Peyer's patch (tissue), 4 donors: ENCODE measurements around the gene SKIDA1. TPM values are rescaled to one million over a fixed set of nuclear protein-coding genes. Genes with fewer than 3 reads are reported as not detected.

Experiments used
- DNase-seq, 3 donors: peaks; one replicate each; pipeline ENCODE4 v3.0.0-alpha.2; 2017 to 2019
- H3K27ac ChIP-seq, 4 donors: fragments of 200-600 bp; sonication (generic); one replicate each; pipeline ENCODE4 v1.5.1; 2016 to 2019
- H3K27me3 ChIP-seq, 2 donors: fragments of 200-600 bp; sonication (generic); one replicate each; pipeline ENCODE4 v1.5.1; 2019
- H3K36me3 ChIP-seq, 3 donors: fragments of 200-600 bp; sonication (generic); one replicate each; pipeline ENCODE4 v1.5.1; 2016 to 2019
- H3K4me1 ChIP-seq, 4 donors: fragments of 200-600 bp; sonication (generic); one replicate each; pipeline ENCODE4 v1.5.1; 2016 to 2019
- H3K4me3 ChIP-seq, 4 donors: fragments of 200-600 bp; sonication (generic); 1 replicate in 3 of 4; 2 replicates in 1 of 4; pipeline ENCODE4 v1.5.1; 2016 to 2019; ENCODE audit warnings: mild to moderate bottlenecking in 1 of 4
- H3K9me3 ChIP-seq, 4 donors: fragments of 200-600 bp; sonication (generic); one replicate each; pipeline ENCODE4 v1.5.1; 2016 to 2019; ENCODE audit warnings: mild to moderate bottlenecking in 1 of 4
- CTCF ChIP-seq, 6 experiments: fragments of 450-650 bp in 4 of 6; fragments of 200-600 bp in 2 of 6; sonication (generic) in 1 of 6; IDR thresholded peaks; one replicate each; pipeline ENCODE4 v1.5.1; 2017 to 2019; ENCODE audit warnings: antibody characterized with exemption in 6 of 6, mild to moderate bottlenecking in 3 of 6, moderate library complexity in 1 of 6
- POLR2A ChIP-seq, 2 donors: fragments of 450-650 bp; IDR thresholded peaks; one replicate each; pipeline ENCODE4 v1.5.1; 2017; ENCODE audit warnings: antibody characterized with exemption in 2 of 2, mild to moderate bottlenecking in 2 of 2, moderate library complexity in 2 of 2
- total RNA-seq, 4 donors: library from RNA; depleted of rRNA; stranded (reverse); fragments of >200 nt; gene quantifications; one replicate each; pipeline ENCODE4 v1.1.0, GENCODE V29; 2016

SKIDA1 gene
- total RNA-seq, 4 donors from 2014 or later, result 0.27 TPM; not detected in 3

- no peak for DNase-seq
- H3K4me1 ChIP-seq, result peaks cover 0 to 17% (median 8%) of the 10 kb centered on the region in 4 donors
- no peak for TF ChIP-seq CTCF (IDR thresholded peaks at IDR 0.05)
- TF ChIP-seq POLR2A (IDR thresholded peaks at IDR 0.05), result no peak
- H3K4me3 ChIP-seq, result no peak overlapping the region
- H3K27ac ChIP-seq, result no peak overlapping the region
- no peaks in the 10 kb centered on the region for H3K9me3 ChIP-seq
- peaks cover 0 to 12% of the 10 kb centered on the region in 2 donors for H3K27me3 ChIP-seq
- no peaks in the 10 kb centered on the region for H3K36me3 ChIP-seq
These were observed 12.7 kb downstream of the SKIDA1 start for GRCh38 chr10:21512573-21513404.

- Histone ChIP-seq H3K27ac (no peak overlapping the region), H3K36me3 (no peaks in the 10 kb centered on the region), H3K4me3 (no peak overlapping the region), H3K4me1 (peaks cover 0 to 10% (median 5%) of the 10 kb centered on the region in 4 donors), H3K9me3 (no peaks in the 10 kb centered on the region), H3K27me3 (peaks cover 0 to 7% of the 10 kb centered on the region in 2 donors)
- TF ChIP-seq CTCF (IDR thresholded peaks at IDR 0.05), result no peak
- no peak for TF ChIP-seq POLR2A (IDR thresholded peaks at IDR 0.05)
- no peak for DNase-seq
These were observed 13.4 kb downstream of the SKIDA1 start for GRCh38 chr10:21511946-21512572.

- no peak for TF ChIP-seq POLR2A (IDR thresholded peaks at IDR 0.05)
- no peak for TF ChIP-seq CTCF (IDR thresholded peaks at IDR 0.05)
- no peaks in the 10 kb centered on the region for H3K36me3 ChIP-seq
- H3K27ac ChIP-seq, result no peak overlapping the region
- no peak overlapping the region for H3K4me3 ChIP-seq
- H3K9me3 ChIP-seq, result no peaks in the 10 kb centered on the region
- no peak for DNase-seq
- peaks cover 0 to 6% (median 2%) of the 10 kb centered on the region in 4 donors for H3K4me1 ChIP-seq
- peaks cover 0 to 6% of the 10 kb centered on the region in 2 donors for H3K27me3 ChIP-seq
These were observed 14.3 kb downstream of the SKIDA1 start for GRCh38 chr10:21511095-21511570.

- Histone ChIP-seq H3K27ac (peak overlapping the region in 3 of 4 donors; percentile 10 to 52 (median 52)), H3K9me3 (no peaks in the 10 kb centered on the region), H3K27me3 (peaks cover 0 to 1% of the 10 kb centered on the region in 2 donors), H3K36me3 (no peaks in the 10 kb centered on the region), H3K4me3 (peak overlapping the region in 2 of 4 donors; percentile 35 to 42), H3K4me1 (no peaks in the 10 kb centered on the region)
- DNase-seq, result no peak
- TF ChIP-seq POLR2A (IDR thresholded peaks at IDR 0.05) (no peak), CTCF (IDR thresholded peaks at IDR 0.05) (no peak)
These were observed 15.0 kb downstream of the SKIDA1 start for GRCh38 chr10:21510241-21511094.
